ENCODE measurements around the gene KCNN3. TPM values are rescaled to one million over a fixed set of nuclear protein-coding genes. Genes with fewer than 3 reads are reported as not detected.
A peak's percentile ranks its signal among the peaks of the same experiment; 100 is the strongest.
"Not testable (repeated sequence)": the region's sequence is repeated elsewhere in the genome, so short reads cannot be mapped to it uniquely, and the experiment has no call there.

Gene KCNN3
- total and polyA plus RNA-seq, 8 donors = 1.9 to 3.1 (median 2.3) TPM

- intact Hi-C loops (cut with DNase I) = no loop called here
- Histone ChIP-seq H3K9me3 (no peaks in the 10 kb centered on the region), H3K4me3 (no peak overlapping the region), H3K27ac (no peak overlapping the region), H3K36me3 (no peaks in the 10 kb centered on the region), H3K4me1 (no peaks in the 10 kb centered on the region), H3K27me3 (peaks cover 0 to 3% of the 10 kb centered on the region in 2 donors)
- ATAC-seq = no peak
- TF ChIP-seq CTCF (IDR thresholded peaks at IDR 0.05) = no peak
- no peak for DNase-seq
Observed at GRCh38 chr1:154686507-154686906, 183.6 kb downstream of the KCNN3 start.

GRCh38 chr1:154683820-154684219 lies 186.3 kb downstream of the KCNN3 start:
- ATAC-seq = no peak
- Histone ChIP-seq H3K27me3 (peaks cover 0 to 3% of the 10 kb centered on the region in 2 donors), H3K4me1 (no peaks in the 10 kb centered on the region), H3K36me3 (no peaks in the 10 kb centered on the region), H3K4me3 (no peak overlapping the region), H3K27ac (no peak overlapping the region), H3K9me3 (no peaks in the 10 kb centered on the region)
- intact Hi-C loops (cut with DNase I) = no loop called here
- no peak for DNase-seq
- no peak for TF ChIP-seq CTCF (IDR thresholded peaks at IDR 0.05)

- peaks cover 0 to 3% of the 10 kb centered on the region in 2 donors for H3K27me3 ChIP-seq
- no peak for DNase-seq
- no peak for TF ChIP-seq CTCF (IDR thresholded peaks at IDR 0.05)
- no peaks in the 10 kb centered on the region for H3K4me1 ChIP-seq
- no peak for ATAC-seq
- intact Hi-C loops (cut with DNase I) = no loop called here
- no peaks in the 10 kb centered on the region for H3K9me3 ChIP-seq
- no peaks in the 10 kb centered on the region for H3K36me3 ChIP-seq
- H3K4me3 ChIP-seq = no peak overlapping the region
- H3K27ac ChIP-seq = no peak overlapping the region
Observed at GRCh38 chr1:154682254-154682653, 187.8 kb downstream of the KCNN3 start.

- H3K4me1 ChIP-seq; DNase-seq; intact Hi-C loops (cut with DNase I); H3K4me3 ChIP-seq; ATAC-seq; H3K36me3 ChIP-seq; H3K9me3 ChIP-seq; H3K27ac ChIP-seq; H3K27me3 ChIP-seq: not testable (repeated sequence)
Observed at GRCh38 chr1:154677844-154678243, 192.2 kb downstream of the KCNN3 start.

GRCh38 chr1:154676847-154677246 lies 193.2 kb downstream of the KCNN3 start:
- H3K4me3 ChIP-seq; intact Hi-C loops (cut with DNase I); H3K4me1 ChIP-seq; H3K27me3 ChIP-seq; H3K27ac ChIP-seq; DNase-seq; ATAC-seq; H3K9me3 ChIP-seq; H3K36me3 ChIP-seq: not testable (repeated sequence)

- ATAC-seq; intact Hi-C loops (cut with DNase I); H3K27ac ChIP-seq; H3K27me3 ChIP-seq; H3K36me3 ChIP-seq; H3K9me3 ChIP-seq; DNase-seq; H3K4me3 ChIP-seq; H3K4me1 ChIP-seq: not testable (repeated sequence)
Observed at GRCh38 chr1:154674456-154674855, 195.6 kb downstream of the KCNN3 start.

GRCh38 chr1:154672245-154672644 lies 197.8 kb downstream of the KCNN3 start:
- intact Hi-C loops (cut with DNase I); H3K27ac ChIP-seq; H3K36me3 ChIP-seq; H3K4me1 ChIP-seq; H3K4me3 ChIP-seq; ATAC-seq; H3K27me3 ChIP-seq; H3K9me3 ChIP-seq; DNase-seq: not testable (repeated sequence)

- H3K9me3 ChIP-seq; H3K36me3 ChIP-seq; H3K27me3 ChIP-seq; intact Hi-C loops (cut with DNase I); DNase-seq; H3K4me1 ChIP-seq; ATAC-seq; H3K4me3 ChIP-seq; H3K27ac ChIP-seq: not testable (repeated sequence)
Observed at GRCh38 chr1:154671412-154671811, 198.7 kb downstream of the KCNN3 start.

- ATAC-seq = peak; percentile 67
- intact Hi-C loops (cut with DNase I); H3K9me3 ChIP-seq; H3K4me1 ChIP-seq; DNase-seq; H3K36me3 ChIP-seq; H3K4me3 ChIP-seq; H3K27me3 ChIP-seq; H3K27ac ChIP-seq: not testable (repeated sequence)
Observed at GRCh38 chr1:154670310-154671270, 199.5 kb downstream of the KCNN3 start.

Data from left lung (tissue), 10 donors.